ENCODE data around the gene RNF144B. TPM values are rescaled to one million over a fixed set of nuclear protein-coding genes. Genes with fewer than 3 reads are reported as not detected.
A peak's percentile ranks its signal among the peaks of the same experiment; 100 is the strongest.

Gene RNF144B
- total RNA-seq, 4 donors from 2014 or later, result 7.6 to 19.0 (median 12.5) TPM

DNA sequence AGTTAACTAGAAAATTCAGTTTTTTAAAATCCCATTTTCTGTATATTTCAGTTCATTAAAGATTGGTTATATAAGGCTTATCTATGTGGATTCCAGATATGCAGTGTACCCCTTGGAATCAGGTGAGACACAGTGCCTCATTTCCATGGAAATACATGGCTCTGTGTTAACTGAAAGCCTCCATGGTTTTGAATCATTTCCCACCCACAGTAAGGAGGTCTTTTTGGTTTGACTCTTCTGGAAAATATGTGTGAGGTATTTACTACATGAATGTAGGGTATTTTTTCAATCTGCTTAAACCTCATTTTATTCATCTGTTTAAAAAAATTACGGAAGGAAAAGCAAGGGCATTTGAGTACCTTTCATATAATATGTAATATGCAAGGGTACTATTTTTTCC lies 25.5 kb downstream of the RNF144B start:
- Histone ChIP-seq H3K27me3 (no peaks in the 10 kb centered on the region), H3K27ac (no peak overlapping the region), H3K4me1 (peaks cover 0 to 10% (median 0%) of the 10 kb centered on the region in 3 donors), H3K36me3 (peaks cover 0 to 20% (median 0%) of the 10 kb centered on the region in 3 donors), H3K9me3 (no peaks in the 10 kb centered on the region), H3K4me3 (no peak overlapping the region)
- intact Hi-C loops (cut with DNase I), result no loop called here
- no peak for DNase-seq
- 92 to 93% methylated on average over 1 of the region's 1 CpG for WGBS, 2 donors
- no peak for TF ChIP-seq POLR2A (IDR thresholded peaks at IDR 0.05)
- TF ChIP-seq, protein P1, sequence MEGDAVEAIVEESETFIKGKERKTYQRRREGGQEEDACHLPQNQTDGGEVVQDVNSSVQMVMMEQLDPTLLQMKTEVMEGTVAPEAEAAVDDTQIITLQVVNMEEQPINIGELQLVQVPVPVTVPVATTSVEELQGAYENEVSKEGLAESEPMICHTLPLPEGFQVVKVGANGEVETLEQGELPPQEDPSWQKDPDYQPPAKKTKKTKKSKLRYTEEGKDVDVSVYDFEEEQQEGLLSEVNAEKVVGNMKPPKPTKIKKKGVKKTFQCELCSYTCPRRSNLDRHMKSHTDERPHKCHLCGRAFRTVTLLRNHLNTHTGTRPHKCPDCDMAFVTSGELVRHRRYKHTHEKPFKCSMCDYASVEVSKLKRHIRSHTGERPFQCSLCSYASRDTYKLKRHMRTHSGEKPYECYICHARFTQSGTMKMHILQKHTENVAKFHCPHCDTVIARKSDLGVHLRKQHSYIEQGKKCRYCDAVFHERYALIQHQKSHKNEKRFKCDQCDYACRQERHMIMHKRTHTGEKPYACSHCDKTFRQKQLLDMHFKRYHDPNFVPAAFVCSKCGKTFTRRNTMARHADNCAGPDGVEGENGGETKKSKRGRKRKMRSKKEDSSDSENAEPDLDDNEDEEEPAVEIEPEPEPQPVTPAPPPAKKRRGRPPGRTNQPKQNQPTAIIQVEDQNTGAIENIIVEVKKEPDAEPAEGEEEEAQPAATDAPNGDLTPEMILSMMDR (IDR thresholded peaks at IDR 0.05), result no peak

DNA sequence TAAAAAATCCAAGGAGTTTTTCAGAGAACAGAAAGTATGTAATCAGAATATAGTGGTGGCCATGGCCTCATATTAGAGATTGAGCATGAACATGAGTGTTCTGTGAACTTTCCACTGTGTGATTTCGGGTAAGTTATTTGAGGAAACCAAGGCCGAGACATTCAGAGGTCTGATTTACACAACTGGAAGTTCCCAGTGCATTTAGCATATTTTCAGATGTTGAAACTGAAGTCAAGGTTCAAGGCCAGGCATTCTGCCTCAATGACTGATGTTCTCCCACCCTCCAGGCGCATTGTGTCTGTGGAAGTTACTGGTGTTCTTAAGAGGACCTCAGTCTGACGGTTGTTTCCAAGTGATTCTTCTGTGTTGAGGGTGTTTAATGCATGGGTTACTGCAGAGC lies 26.2 kb downstream of the RNF144B start:
- no peak for TF ChIP-seq POLR2A (IDR thresholded peaks at IDR 0.05)
- TF ChIP-seq, protein P1 (IDR thresholded peaks at IDR 0.05), result no peak
- H3K27me3 ChIP-seq, result no peaks in the 10 kb centered on the region
- H3K36me3 ChIP-seq, result peaks cover 0 to 18% (median 0%) of the 10 kb centered on the region in 3 donors
- WGBS, 2 donors, result 68 to 90% methylated on average over 4 of the region's 4 CpGs
- H3K4me3 ChIP-seq, result no peak overlapping the region
- H3K4me1 ChIP-seq, result peaks cover 0 to 10% (median 0%) of the 10 kb centered on the region in 3 donors
- H3K27ac ChIP-seq, result no peak overlapping the region
- H3K9me3 ChIP-seq, result no peaks in the 10 kb centered on the region
- no peak for DNase-seq
- intact Hi-C loops (cut with DNase I), result no loop called here

GRCh38 chr6:18414116-18414515 lies 27.0 kb downstream of the RNF144B start:
- DNase-seq, result no peak
- TF ChIP-seq, protein P1 (IDR thresholded peaks at IDR 0.05), result no peak
- no peak for TF ChIP-seq POLR2A (IDR thresholded peaks at IDR 0.05)
- Histone ChIP-seq H3K36me3 (peaks cover 0 to 13% (median 0%) of the 10 kb centered on the region in 3 donors), H3K27ac (no peak overlapping the region), H3K4me3 (no peak overlapping the region), H3K27me3 (no peaks in the 10 kb centered on the region), H3K4me1 (peaks cover 0 to 10% (median 0%) of the 10 kb centered on the region in 3 donors), H3K9me3 (no peaks in the 10 kb centered on the region)
- intact Hi-C loops (cut with DNase I), result no loop called here
- WGBS, 2 donors, result 92 to 95% methylated on average over 1 of the region's 1 CpG

- no peak overlapping the region for H3K4me3 ChIP-seq
- intact Hi-C loops (cut with DNase I), result no loop called here
- peaks cover 0 to 10% (median 0%) of the 10 kb centered on the region in 3 donors for H3K4me1 ChIP-seq
- DNase-seq, result no peak
- H3K27me3 ChIP-seq, result no peaks in the 10 kb centered on the region
- H3K9me3 ChIP-seq, result no peaks in the 10 kb centered on the region
- WGBS, 2 donors, result 89 to 96% methylated on average over 11 of the region's 11 CpGs
- no peak overlapping the region for H3K27ac ChIP-seq
- TF ChIP-seq, protein P1 (IDR thresholded peaks at IDR 0.05), result no peak
- TF ChIP-seq POLR2A (IDR thresholded peaks at IDR 0.05), result no peak
- H3K36me3 ChIP-seq, result peaks cover 0 to 13% (median 0%) of the 10 kb centered on the region in 3 donors
Observed at GRCh38 chr6:18415207-18415606, 28.1 kb downstream of the RNF144B start.

GRCh38 chr6:18415671-18416340 lies 28.7 kb downstream of the RNF144B start:
- intact Hi-C loops (cut with DNase I), result no loop called here
- Histone ChIP-seq H3K9me3 (no peaks in the 10 kb centered on the region), H3K4me3 (no peak overlapping the region), H3K27ac (peak overlapping the region in 1 of 4 donors; percentile 45), H3K4me1 (peaks cover 0 to 5% (median 0%) of the 10 kb centered on the region in 3 donors), H3K36me3 (peaks cover 0 to 13% (median 0%) of the 10 kb centered on the region in 3 donors), H3K27me3 (no peaks in the 10 kb centered on the region)
- WGBS, 2 donors, result 66 to 76% methylated on average over 4 of the region's 4 CpGs
- no peak for TF ChIP-seq POLR2A (IDR thresholded peaks at IDR 0.05)
- TF ChIP-seq, protein P1 (IDR thresholded peaks at IDR 0.05), result no peak
- no peak for DNase-seq
